NCI-H748 (cell line): ENCODE data around the gene GRID1.
A peak's percentile ranks its signal among the peaks of the same experiment; 100 is the strongest.

Experiments
- DNase-seq: peaks from one replicate; lab custom pipeline; 2025; ENCODE audit not compliant: unreplicated experiment; lab: John Stamatoyannopoulos, UW

GRID1 gene

DNA sequence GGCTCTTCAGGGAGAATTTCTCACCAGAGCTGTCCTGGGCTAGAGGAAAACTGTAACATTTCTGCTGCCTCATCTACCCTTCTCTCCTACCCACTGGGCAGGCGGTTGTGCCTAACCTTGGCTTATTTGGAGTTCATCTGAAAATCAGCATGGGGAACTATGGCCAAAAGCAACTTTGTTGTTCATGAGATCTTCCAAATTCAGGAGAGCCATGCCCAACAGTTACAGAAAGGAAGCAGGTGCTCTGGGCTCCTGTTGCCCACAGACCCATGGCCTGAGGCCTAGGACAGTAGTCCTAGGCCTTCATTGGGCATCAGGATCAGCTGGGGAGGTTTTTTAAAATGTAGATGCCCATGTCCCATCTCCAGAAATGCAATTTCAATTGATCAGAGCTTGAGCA is 85.2 kb downstream of the GRID1 start:
- DNase-seq = no peak

DNA sequence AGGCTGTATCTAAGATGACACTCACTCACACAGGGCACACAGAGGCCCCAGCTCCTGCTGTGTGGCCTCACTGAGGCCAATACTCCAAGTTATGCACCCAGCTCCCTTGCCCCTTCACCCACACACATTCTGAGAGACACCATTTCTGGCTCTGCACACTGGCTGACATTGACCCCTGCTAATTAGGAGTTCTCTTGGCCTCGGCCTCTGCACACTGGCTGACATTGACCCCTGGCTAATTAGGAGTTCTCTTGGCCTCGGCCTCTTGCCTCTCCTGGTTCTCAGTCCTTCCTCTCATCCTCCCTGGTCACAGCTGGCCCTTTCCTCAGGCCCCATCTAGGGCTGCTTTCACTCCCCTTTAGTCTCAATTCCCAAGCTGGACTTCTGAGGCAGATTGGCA is 97.3 kb downstream of the GRID1 start:
- no peak for DNase-seq

DNA sequence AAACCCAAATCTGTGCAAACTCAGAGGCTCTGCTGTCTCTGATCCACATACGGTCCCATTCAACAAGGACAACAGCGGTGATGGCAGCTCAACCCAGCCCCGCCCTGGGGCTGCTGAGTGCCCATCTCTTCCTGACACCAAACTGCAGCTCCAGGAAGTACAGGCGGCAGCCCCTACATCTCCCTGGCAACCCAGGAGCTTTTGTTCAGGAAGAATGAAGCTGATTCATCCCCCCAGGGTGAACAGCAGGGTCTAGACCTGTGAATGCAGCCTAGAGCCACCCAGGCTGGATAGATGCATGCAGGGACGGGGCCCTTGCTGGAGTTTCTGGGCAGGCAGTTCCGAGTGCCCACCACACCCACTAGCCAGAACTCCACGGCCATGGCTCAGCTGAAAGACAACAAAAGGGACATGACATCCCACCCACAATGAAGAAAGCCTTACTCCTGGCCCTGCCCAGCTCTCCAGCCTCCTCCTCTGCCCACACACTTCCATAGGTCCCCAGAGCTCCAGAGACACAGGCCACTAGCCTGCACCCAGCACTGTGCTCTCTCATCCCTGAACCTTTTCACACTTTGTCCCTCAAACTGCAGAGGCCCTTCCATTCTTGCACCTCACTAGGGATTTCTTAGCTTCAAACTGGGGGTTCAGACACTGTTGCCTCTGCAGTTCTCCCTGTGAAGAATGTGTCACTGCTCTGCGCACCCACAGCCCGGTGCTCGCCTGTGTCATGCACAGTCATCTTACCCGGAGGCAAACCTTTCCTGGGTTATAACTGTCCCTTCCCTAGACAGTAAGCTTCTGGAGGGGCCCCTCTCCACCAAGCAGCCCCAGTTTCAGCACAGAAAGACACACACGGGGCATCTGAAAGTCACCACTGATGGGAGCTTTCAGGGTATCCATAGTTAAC is 99.1 kb downstream of the GRID1 start:
- DNase-seq = peak; percentile 64

DNA sequence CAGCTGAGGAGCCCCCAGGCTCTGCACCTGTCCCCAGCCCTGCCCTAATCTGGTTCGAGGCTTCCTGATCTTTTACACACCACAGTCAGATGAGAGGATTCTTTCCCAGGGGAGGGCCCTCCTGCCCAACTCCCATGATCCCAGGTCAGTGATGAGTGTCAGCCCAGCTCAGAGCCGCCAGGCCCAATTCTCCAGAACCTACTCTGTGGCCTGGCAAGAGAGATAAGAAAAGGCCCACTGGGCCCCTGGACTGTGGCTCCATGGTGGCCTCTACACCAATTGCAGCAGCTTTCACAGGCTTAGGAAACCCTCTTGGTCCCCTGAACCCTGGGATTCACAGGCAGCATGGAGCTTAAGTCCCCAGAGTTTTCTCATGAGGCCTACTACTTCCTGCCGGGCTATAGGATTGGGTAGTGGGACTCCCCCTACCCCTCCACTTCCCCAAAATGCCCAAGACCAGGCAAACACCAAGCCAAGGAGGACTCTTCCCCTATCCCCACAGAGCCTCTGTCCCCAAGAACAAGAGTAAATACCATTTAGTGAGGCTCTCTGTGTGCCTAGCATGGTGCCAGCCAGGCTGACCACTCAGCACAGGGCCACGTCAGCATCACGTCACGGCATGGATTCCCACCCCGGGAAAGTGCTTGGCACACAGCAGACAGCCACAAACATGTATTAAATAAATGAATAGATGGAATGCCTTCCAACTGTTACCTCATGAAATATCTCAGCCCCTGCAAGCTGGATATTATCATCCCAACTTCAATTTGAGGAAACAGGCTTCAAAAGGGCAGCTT is 100.0 kb downstream of the GRID1 start:
- no peak for DNase-seq

DNA sequence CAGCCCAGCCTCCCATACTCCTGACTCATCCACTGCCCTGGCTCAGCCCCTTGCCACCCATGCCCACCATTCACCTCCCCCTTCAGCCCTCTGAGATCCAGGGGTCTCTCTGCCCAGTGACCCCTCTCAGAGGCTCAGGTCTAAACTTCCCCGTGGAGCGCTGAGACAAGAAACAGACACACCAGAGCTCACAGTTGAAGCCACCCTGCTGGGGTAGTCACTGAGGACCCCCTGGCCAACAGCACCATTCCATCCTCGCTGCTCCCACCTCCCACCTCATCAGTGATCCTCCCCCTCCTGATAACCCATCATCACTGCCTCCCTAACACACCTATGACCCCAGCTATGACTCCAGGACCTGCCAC is 100.7 kb downstream of the GRID1 start:
- no peak for DNase-seq

DNA sequence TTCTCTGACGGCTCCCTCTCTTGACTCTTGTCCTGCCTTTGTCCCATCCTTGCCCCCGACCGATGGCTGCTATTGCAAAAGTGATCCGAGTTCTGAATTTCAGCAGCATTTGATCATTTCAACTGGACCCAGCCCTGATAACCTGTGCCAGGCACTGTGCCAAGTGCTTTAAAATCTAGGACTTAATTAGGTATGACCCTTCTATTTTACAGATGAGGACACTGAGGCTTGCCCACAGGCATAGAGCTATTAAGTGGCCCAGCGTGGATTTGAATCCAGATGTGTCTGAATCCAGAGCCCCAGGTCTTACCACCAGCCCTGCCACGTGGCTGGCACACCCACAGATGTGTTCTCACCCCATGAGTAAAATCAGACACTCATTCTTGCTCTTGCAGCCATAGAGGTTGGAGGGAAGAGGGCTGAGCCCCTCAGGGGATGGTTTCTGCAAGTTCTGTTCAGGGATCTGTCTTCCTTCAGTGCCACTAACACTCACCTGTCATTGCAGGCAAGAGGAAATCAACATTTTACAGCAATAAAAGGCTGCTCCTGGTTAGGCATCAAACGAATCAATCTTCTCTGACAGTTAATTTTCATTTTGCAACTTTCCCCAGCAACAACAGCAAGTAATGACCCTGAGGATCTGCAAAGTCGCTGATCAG is 101.2 kb downstream of the GRID1 start:
- DNase-seq = no peak

DNA sequence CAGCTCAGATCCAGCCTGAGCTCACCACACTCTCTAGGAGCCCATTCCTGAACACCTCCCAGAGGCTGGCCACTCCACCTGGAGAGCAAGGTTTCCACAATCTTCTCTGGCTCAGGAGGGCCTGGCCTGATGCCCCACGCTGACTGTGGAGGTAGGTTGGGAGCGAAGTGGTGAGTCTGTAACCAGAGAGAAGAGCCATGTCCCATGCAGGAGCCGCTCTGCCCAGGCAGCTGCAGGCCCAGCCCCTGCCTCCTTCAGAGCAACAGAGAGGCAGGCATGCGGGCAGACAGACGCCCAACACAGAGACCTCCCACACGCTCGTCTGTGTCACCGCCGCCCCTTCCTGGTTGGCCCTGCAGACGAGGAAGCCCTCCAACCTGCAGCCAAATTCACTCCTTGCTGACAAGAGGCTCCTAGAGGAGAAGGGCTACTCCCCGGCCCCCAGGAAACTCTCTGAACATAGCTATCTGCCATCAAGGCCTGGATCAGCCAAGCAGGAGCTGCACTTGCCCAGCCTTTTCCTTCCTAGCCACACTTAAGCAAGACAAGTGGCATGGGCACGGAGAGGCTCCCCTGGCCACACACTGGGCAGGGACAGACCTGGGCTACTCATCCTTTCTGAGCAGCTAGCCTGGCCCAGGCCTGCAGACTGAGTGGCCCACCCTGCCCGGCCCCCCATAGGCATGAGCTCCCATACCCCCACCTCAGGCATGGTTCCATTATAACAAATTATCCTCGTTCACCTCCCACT is 101.9 kb downstream of the GRID1 start:
- DNase-seq = no peak

DNA sequence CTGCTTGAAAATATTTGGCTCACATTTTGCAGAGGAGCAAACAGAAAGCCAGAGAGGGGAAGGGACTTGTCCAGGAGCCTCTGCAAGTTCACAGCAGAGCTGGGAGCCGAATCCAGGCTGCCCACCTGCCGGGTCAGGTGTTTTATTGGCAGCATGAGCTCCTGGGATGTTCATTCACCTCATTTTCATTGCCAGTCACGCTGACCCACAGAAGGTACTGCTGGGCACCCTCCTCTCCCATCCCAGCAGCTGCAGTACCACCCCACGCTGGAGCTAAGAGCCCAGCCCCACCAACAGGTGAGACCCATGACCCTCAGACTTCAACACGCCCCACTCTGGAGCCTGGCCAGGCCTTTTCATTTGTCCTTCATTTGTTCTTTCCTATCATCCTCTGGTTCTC is 102.7 kb downstream of the GRID1 start:
- no peak for DNase-seq

DNA sequence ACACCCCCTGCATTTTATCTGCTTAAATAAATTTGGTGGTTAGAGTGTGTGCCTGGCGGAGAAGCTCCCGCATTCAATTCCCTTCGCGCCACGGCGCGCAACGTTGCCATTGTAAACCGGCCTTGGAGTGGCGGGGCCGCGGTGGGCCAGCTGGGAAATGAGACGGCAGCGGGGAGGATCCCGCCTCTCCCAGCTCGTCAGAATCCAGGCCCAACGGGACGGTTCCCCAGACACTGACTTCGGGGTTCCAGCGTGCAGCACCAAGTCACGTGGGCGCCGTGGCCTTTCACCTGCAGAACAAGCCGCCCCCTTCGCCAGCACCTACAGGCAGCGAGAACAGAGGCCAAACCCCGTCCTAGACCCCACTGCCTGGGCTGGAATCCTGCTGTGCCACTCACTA is 103.4 kb downstream of the GRID1 start:
- no peak for DNase-seq

DNA sequence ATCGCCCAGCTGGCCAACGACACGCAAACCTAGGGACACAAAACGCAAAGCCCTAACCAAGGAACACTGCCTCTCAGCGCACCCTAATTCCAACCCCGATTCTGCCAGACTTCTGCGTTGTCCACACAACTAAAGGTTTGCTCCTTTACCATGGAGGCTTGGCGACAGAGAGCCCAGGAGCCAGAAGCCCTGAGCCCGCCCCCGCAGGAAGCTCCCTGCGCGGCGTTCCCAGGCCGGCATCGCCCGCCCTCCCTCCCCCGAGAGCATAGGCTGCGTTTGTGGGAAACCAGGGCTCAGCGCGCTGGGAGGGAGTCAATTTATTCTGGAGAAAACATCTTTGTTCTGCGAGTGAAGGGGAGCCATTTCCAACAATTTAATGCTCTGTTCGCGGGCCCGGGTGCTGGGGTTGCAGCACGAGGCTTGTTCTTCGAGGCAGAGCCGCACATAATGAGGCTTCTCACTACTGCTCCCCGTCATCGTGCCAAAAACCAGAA is 103.9 kb downstream of the GRID1 start:
- DNase-seq = no peak

DNA sequence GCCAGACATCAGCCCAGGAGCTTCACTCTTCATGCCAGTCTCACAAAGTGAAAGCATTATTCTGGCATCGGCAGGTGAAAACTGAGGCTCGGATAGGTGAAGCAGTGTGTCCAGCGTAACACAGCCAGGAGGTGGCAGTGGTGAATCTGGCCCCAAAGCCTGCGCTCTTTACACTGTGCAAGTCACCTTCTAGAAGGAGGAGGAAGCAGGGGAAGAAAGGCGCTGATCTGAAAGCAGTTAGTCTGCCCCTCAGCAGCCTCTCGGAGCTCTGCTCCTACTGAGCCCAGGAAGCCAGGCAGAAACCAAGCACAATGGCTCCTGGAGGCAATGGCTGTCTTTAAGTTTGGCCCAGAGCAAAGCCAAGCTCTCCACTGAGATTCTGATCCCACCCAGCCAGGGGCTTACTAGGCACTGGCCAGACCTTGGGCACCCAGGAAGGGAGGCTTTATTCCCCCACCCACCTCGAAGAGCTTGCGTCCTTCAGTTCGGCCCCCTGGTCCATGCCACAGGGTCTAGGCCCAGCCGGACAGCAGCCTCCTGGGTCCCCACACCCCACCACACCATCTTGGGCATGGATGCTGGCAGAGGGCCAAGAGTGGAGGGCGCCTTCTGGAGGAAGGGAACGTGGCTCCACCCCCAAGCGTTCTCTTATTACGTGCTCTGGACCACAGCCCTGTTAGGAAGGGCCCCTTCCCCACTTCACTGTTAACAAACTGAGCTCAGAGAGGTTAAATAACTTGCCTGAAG is 104.5 kb downstream of the GRID1 start:
- DNase-seq = peak; percentile 26

DNA sequence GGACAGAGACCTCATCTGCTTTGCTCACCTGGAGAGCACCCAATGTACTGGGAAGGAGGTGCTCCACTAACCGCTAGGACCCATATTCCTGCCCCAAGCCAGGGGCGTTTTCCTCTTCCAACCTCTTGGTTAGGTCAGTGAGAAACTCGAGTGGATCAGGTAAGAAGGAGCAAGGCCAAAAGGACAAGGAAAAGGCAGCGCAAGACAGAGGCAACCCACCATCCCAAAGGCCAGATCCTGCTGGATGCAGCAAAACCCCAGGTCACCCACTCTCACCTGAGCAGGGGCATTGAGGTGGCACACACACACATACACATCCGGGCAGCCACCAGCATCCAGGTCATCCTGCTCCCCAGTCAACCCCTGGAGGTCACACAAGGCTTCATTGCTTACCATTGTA is 105.1 kb downstream of the GRID1 start:
- no peak for DNase-seq

DNA sequence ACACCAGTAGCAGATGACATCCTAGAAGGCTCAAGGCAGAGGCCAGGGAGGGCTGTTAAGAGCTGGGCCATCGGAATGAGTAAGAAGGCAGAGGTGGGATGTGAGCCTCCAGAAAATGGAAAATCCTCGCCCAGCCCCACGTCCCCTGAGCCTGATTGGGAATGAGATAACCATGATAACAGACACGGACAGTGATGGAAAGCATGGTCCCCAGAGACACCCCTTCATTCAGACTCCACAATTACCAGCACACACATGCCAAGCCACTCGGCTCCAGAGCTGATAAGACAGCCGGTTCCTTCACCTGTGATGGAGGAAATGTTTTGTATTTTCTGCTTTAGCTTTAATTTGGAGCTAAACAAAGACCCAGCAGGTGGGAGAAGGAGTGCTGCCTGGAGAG is 106.0 kb downstream of the GRID1 start:
- DNase-seq = no peak

DNA sequence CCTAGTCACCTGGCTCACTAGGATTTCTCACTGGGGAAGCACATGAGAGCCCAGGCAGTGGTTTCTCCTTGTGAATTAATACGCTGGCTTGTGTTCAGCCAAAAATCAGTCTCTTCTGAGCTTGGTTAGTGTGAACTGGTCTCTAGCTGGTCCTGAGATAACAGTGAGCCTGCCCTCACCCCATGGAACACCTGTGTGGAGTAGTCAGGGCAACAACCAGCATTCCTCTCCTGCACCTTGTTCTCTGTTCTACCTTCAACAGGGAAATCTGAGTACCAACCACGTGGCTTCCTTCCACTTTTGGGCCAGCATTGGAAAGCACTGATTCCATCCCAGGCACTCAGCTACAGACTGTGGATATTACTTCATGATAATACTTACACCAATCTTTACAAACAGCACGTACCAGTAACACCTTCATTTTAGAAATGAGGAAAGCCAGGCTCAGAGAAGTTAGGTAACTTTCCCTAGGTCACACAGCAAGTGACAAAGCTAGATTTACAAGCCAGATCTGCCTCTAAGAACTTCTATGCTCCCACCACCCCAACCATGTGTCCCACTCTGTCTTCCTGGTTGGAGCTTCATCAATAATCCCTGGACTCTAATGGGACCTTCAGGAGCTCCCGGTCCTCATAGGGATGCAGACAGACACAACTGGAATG is 106.6 kb downstream of the GRID1 start:
- DNase-seq = no peak

DNA sequence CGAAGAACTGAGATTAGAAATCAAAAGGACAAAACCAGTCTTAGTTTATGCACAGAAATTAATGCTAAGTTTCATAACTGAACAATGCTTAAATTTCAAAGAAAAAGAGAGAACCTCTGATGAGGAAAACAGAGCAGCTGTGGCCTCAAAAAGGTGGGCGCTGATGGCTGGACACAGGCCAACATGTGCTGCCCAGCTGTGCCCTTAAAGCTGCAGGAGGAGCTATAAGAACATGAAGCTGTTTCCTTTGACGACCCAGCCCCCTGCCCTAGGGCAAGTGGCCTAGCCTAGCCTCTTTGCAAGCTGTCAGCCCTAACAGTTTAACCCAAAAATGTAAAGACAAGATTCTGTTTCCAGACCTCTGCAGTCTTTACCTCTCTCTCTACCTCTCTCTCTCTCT is 107.7 kb downstream of the GRID1 start:
- no peak for DNase-seq

DNA sequence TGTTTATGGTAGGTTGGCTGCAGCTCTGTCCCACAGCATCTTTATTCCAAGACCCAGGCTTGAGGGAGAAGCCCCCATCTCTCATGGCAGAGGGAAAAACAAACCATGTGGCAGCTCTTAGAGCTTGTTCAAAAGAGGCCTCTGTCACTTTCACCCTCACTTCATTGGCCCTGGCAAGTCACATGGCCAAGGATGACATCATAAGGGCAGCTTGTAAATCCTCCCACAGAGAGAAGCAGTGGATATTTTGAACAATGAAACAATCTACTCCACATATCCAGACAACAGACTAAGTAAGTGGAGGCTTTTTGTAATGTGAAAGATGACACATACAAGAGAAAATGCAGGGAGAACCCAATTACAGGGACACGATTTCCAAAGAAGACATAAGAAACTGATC is 108.1 kb downstream of the GRID1 start:
- DNase-seq = no peak

DNA sequence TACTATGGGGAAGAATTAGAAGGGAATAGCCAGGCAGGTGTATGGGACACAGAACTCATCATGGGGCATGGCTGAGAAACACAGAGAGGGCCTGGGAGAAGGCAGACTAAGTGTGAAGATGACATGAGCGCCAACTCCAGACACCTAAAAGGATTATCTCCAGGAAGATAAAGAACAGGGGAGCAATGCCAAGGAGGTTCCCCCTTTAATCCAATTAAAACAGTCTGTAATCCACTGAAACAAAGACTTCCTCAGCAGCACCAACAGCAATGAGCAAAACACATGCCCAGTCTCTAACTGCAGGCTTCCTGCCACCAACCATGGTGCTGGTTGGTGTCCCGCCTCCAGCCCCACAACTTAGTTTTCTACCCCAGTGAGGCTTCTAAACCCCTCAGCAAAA is 108.9 kb downstream of the GRID1 start:
- no peak for DNase-seq

DNA sequence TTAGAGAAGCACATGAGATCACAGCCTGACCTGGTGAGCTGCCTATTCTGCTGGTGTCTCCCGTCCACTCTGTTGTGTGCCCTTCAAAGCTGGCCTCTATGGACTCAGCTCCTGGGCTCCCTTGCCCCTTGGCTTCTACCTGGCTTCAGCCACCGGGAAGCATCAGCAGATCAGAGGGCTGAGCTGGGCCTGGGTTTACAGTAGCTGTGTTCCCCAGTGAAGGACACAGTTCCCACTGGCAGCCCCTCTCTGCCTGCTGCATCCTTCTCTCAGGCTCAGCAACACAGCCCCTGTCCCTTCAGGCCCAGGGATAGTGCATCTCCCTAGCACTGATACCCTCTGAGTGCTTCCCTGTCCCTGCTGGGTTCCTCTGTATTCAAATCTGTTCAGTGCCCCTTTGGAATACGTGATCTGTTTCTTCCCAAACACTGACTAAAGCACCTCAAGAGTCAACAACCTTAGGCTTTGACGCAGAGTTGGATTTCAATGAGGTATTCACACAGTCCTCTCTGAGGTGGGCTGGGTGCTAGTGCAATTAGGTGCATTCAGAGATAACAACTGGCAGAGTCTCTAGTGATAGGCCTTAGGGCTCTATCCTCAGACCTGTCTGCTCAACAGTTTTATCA is 109.8 kb downstream of the GRID1 start:
- DNase-seq = no peak
